ENCODE measurements around the gene XYLB. TPM values are rescaled to one million over a fixed set of nuclear protein-coding genes. Genes with fewer than 3 reads are reported as not detected.

Gene XYLB
- total RNA-seq, 1 experiment from 2014 or later, result not detected

- no peak overlapping the region for H3K4me2 ChIP-seq (ENCODE audit: low read depth, low read length, poor library complexity, severe bottlenecking)
- no peaks in the 10 kb centered on the region for H3K36me3 ChIP-seq (ENCODE audit: insufficient read depth, low read length)
- DNase-seq, result no peak
- no peaks in the 10 kb centered on the region for H3K79me2 ChIP-seq (ENCODE audit: low read length)
- H4K20me1 ChIP-seq (ENCODE audit: insufficient read depth, low read depth, low read length), result no peaks in the 10 kb centered on the region
- no peak overlapping the region for H3K4me3 ChIP-seq (ENCODE audit: low read length)
- H3K9ac ChIP-seq (ENCODE audit: low read length), result no peak overlapping the region
- H3K9me3 ChIP-seq (ENCODE audit: low read length), result no peaks in the 10 kb centered on the region
- H3K4me1 ChIP-seq (ENCODE audit: low read length), result no peaks in the 10 kb centered on the region
- H2AFZ ChIP-seq (ENCODE audit: low read length), result no peak overlapping the region
- no peak overlapping the region for H3K27ac ChIP-seq (ENCODE audit: low read length)
- H3K27me3 ChIP-seq (ENCODE audit: low read length), result no peaks in the 10 kb centered on the region
- no peaks in the 10 kb centered on the region for H3K9me2 ChIP-seq (replicated peaks; ENCODE audit: insufficient read depth, low read length)
These were observed 40.6 kb downstream of the XYLB start for GRCh38 chr3:38386992-38387750.

- no peak for DNase-seq
These were observed 41.3 kb downstream of the XYLB start for GRCh38 chr3:38387862-38388261.

GRCh38 chr3:38392604-38393163 is 46.1 kb downstream of the XYLB start:
- H3K9me2 ChIP-seq (replicated peaks; ENCODE audit: insufficient read depth, low read length), result no peaks in the 10 kb centered on the region
- no peaks in the 10 kb centered on the region for H3K9me3 ChIP-seq (ENCODE audit: low read length)
- H4K20me1 ChIP-seq (ENCODE audit: insufficient read depth, low read depth, low read length), result no peaks in the 10 kb centered on the region
- H3K4me3 ChIP-seq (ENCODE audit: low read length), result no peak overlapping the region
- H3K36me3 ChIP-seq (ENCODE audit: insufficient read depth, low read length), result no peaks in the 10 kb centered on the region
- no peak overlapping the region for H3K9ac ChIP-seq (ENCODE audit: low read length)
- no peaks in the 10 kb centered on the region for H3K79me2 ChIP-seq (ENCODE audit: low read length)
- no peaks in the 10 kb centered on the region for H3K27me3 ChIP-seq (ENCODE audit: low read length)
- no peak for DNase-seq
- no peak overlapping the region for H3K27ac ChIP-seq (ENCODE audit: low read length)
- no peak overlapping the region for H2AFZ ChIP-seq (ENCODE audit: low read length)
- H3K4me1 ChIP-seq (ENCODE audit: low read length), result no peaks in the 10 kb centered on the region
- no peak overlapping the region for H3K4me2 ChIP-seq (ENCODE audit: low read depth, low read length, poor library complexity, severe bottlenecking)

More at GRCh38 chr3:38387862-38388261, 41.3 kb downstream of the XYLB start:
- no peaks in the 10 kb centered on the region for H3K9me3 ChIP-seq (ENCODE audit: low read length)
- no peak overlapping the region for H3K4me2 ChIP-seq (ENCODE audit: low read depth, low read length, poor library complexity, severe bottlenecking)
- H3K9ac ChIP-seq (ENCODE audit: low read length), result no peak overlapping the region
- H2AFZ ChIP-seq (ENCODE audit: low read length), result no peak overlapping the region
- no peaks in the 10 kb centered on the region for H3K4me1 ChIP-seq (ENCODE audit: low read length)
- H3K9me2 ChIP-seq (replicated peaks; ENCODE audit: insufficient read depth, low read length), result no peaks in the 10 kb centered on the region
- no peaks in the 10 kb centered on the region for H3K79me2 ChIP-seq (ENCODE audit: low read length)
- H3K27ac ChIP-seq (ENCODE audit: low read length), result no peak overlapping the region
- no peaks in the 10 kb centered on the region for H3K36me3 ChIP-seq (ENCODE audit: insufficient read depth, low read length)
- no peaks in the 10 kb centered on the region for H4K20me1 ChIP-seq (ENCODE audit: insufficient read depth, low read depth, low read length)
- H3K27me3 ChIP-seq (ENCODE audit: low read length), result no peaks in the 10 kb centered on the region
- no peak overlapping the region for H3K4me3 ChIP-seq (ENCODE audit: low read length)

- no peaks in the 10 kb centered on the region for H3K4me1 ChIP-seq (ENCODE audit: low read length)
- no peak overlapping the region for H3K4me2 ChIP-seq (ENCODE audit: low read depth, low read length, poor library complexity, severe bottlenecking)
- H3K9me2 ChIP-seq (replicated peaks; ENCODE audit: insufficient read depth, low read length), result no peaks in the 10 kb centered on the region
- H4K20me1 ChIP-seq (ENCODE audit: insufficient read depth, low read depth, low read length), result no peaks in the 10 kb centered on the region
- no peaks in the 10 kb centered on the region for H3K9me3 ChIP-seq (ENCODE audit: low read length)
- DNase-seq, result no peak
- H3K27ac ChIP-seq (ENCODE audit: low read length), result no peak overlapping the region
- H2AFZ ChIP-seq (ENCODE audit: low read length), result no peak overlapping the region
- H3K4me3 ChIP-seq (ENCODE audit: low read length), result no peak overlapping the region
- no peaks in the 10 kb centered on the region for H3K36me3 ChIP-seq (ENCODE audit: insufficient read depth, low read length)
- no peak overlapping the region for H3K9ac ChIP-seq (ENCODE audit: low read length)
- H3K79me2 ChIP-seq (ENCODE audit: low read length), result no peaks in the 10 kb centered on the region
- no peaks in the 10 kb centered on the region for H3K27me3 ChIP-seq (ENCODE audit: low read length)
These were observed 49.7 kb downstream of the XYLB start for GRCh38 chr3:38396239-38396638.

- H3K9me3 ChIP-seq (ENCODE audit: low read length), result no peaks in the 10 kb centered on the region
- no peak overlapping the region for H3K4me2 ChIP-seq (ENCODE audit: low read depth, low read length, poor library complexity, severe bottlenecking)
These were observed 50.3 kb downstream of the XYLB start for GRCh38 chr3:38396861-38397260.

GRCh38 chr3:38397320-38397719 is 50.7 kb downstream of the XYLB start:
- H3K9me3 ChIP-seq (ENCODE audit: low read length), result no peaks in the 10 kb centered on the region
- peak; percentile 70 for DNase-seq
- no peaks in the 10 kb centered on the region for H3K36me3 ChIP-seq (ENCODE audit: insufficient read depth, low read length)
- H3K4me1 ChIP-seq (ENCODE audit: low read length), result no peaks in the 10 kb centered on the region
- H3K79me2 ChIP-seq (ENCODE audit: low read length), result no peaks in the 10 kb centered on the region
- no peaks in the 10 kb centered on the region for H4K20me1 ChIP-seq (ENCODE audit: insufficient read depth, low read depth, low read length)
- H3K27ac ChIP-seq (ENCODE audit: low read length), result no peak overlapping the region
- H2AFZ ChIP-seq (ENCODE audit: low read length), result no peak overlapping the region
- H3K9me2 ChIP-seq (replicated peaks; ENCODE audit: insufficient read depth, low read length), result no peaks in the 10 kb centered on the region
- H3K9ac ChIP-seq (ENCODE audit: low read length), result no peak overlapping the region
- no peaks in the 10 kb centered on the region for H3K27me3 ChIP-seq (ENCODE audit: low read length)
- no peak overlapping the region for H3K4me3 ChIP-seq (ENCODE audit: low read length)
- H3K4me2 ChIP-seq (ENCODE audit: low read depth, low read length, poor library complexity, severe bottlenecking), result no peak overlapping the region

More at GRCh38 chr3:38396861-38397260, 50.3 kb downstream of the XYLB start:
- H4K20me1 ChIP-seq (ENCODE audit: insufficient read depth, low read depth, low read length), result no peaks in the 10 kb centered on the region
- H3K4me1 ChIP-seq (ENCODE audit: low read length), result no peaks in the 10 kb centered on the region
- H2AFZ ChIP-seq (ENCODE audit: low read length), result no peak overlapping the region
- no peak overlapping the region for H3K9ac ChIP-seq (ENCODE audit: low read length)
- no peak overlapping the region for H3K4me3 ChIP-seq (ENCODE audit: low read length)
- no peaks in the 10 kb centered on the region for H3K36me3 ChIP-seq (ENCODE audit: insufficient read depth, low read length)
- H3K27me3 ChIP-seq (ENCODE audit: low read length), result no peaks in the 10 kb centered on the region
- no peaks in the 10 kb centered on the region for H3K9me2 ChIP-seq (replicated peaks; ENCODE audit: insufficient read depth, low read length)
- H3K79me2 ChIP-seq (ENCODE audit: low read length), result no peaks in the 10 kb centered on the region
- DNase-seq, result no peak
- no peak overlapping the region for H3K27ac ChIP-seq (ENCODE audit: low read length)

- H3K9me2 ChIP-seq (replicated peaks; ENCODE audit: insufficient read depth, low read length), result no peaks in the 10 kb centered on the region
- no peak overlapping the region for H3K4me2 ChIP-seq (ENCODE audit: low read depth, low read length, poor library complexity, severe bottlenecking)
- H2AFZ ChIP-seq (ENCODE audit: low read length), result no peak overlapping the region
- H3K79me2 ChIP-seq (ENCODE audit: low read length), result no peaks in the 10 kb centered on the region
- DNase-seq, result no peak
- H3K27me3 ChIP-seq (ENCODE audit: low read length), result no peaks in the 10 kb centered on the region
- no peaks in the 10 kb centered on the region for H4K20me1 ChIP-seq (ENCODE audit: insufficient read depth, low read depth, low read length)
- no peak overlapping the region for H3K9ac ChIP-seq (ENCODE audit: low read length)
- H3K9me3 ChIP-seq (ENCODE audit: low read length), result no peaks in the 10 kb centered on the region
- no peaks in the 10 kb centered on the region for H3K36me3 ChIP-seq (ENCODE audit: insufficient read depth, low read length)
- no peaks in the 10 kb centered on the region for H3K4me1 ChIP-seq (ENCODE audit: low read length)
- no peak overlapping the region for H3K4me3 ChIP-seq (ENCODE audit: low read length)
- H3K27ac ChIP-seq (ENCODE audit: low read length), result no peak overlapping the region
These were observed 54.8 kb downstream of the XYLB start for GRCh38 chr3:38401246-38401962.

- H3K4me2 ChIP-seq (ENCODE audit: low read depth, low read length, poor library complexity, severe bottlenecking), result no peak overlapping the region
- DNase-seq, result no peak
- H2AFZ ChIP-seq (ENCODE audit: low read length), result no peak overlapping the region
- H3K9me3 ChIP-seq (ENCODE audit: low read length), result no peaks in the 10 kb centered on the region
- no peaks in the 10 kb centered on the region for H3K4me1 ChIP-seq (ENCODE audit: low read length)
- H3K4me3 ChIP-seq (ENCODE audit: low read length), result no peak overlapping the region
- H3K36me3 ChIP-seq (ENCODE audit: insufficient read depth, low read length), result no peaks in the 10 kb centered on the region
- no peak overlapping the region for H3K27ac ChIP-seq (ENCODE audit: low read length)
- H3K9me2 ChIP-seq (replicated peaks; ENCODE audit: insufficient read depth, low read length), result no peaks in the 10 kb centered on the region
- H3K27me3 ChIP-seq (ENCODE audit: low read length), result no peaks in the 10 kb centered on the region
- H4K20me1 ChIP-seq (ENCODE audit: insufficient read depth, low read depth, low read length), result no peaks in the 10 kb centered on the region
- H3K79me2 ChIP-seq (ENCODE audit: low read length), result no peaks in the 10 kb centered on the region
- no peak overlapping the region for H3K9ac ChIP-seq (ENCODE audit: low read length)
These were observed 57.7 kb downstream of the XYLB start for GRCh38 chr3:38404286-38404685.
